Caco-2 (cell line): ENCODE results near the gene PKHD1. TPM values are rescaled to one million over a fixed set of nuclear protein-coding genes. Genes with fewer than 3 reads are reported as not detected.

Experiments used
- BruUV-seq: library from RNA; stranded (reverse); fragments of 400-500 nt; replicated peaks from 2 replicates; lab custom pipeline; 2021; lab: Mats Ljungman, UMichigan
- CTCF ChIA-PET: fragments of 300-600 bp; sonication (Branson Sonifier 250); formaldehyde crosslinking; loops from one replicate; lab custom pipeline; 2022; ENCODE audit warnings: antibody characterized with exemption; lab: Charles Lee
- POLR2A ChIA-PET: fragments of 300-600 bp; sonication (Branson Sonifier 250); formaldehyde crosslinking; loops from one replicate; lab custom pipeline; 2022; ENCODE audit warnings: antibody characterized with exemption; lab: Charles Lee
- DNase-seq, 2 experiments: peaks; one replicate each; pipeline versions ENCODE4 v3.0.0 to v3.0.0-alpha.2; 2020 to 2022
- H3K27me3 ChIP-seq: replicated peaks from 2 replicates; pipeline ENCODE4 v1.6.0; 2011; ENCODE audit warnings: low read length; ENCODE audit not compliant: control insufficient read depth, insufficient read depth
- H3K36me3 ChIP-seq: 2 replicates; pipeline ENCODE4 v1.5.1; 2011; ENCODE audit warnings: low read length; ENCODE audit not compliant: control insufficient read depth, insufficient read depth
- H3K4me1 ChIP-seq: fragments of 250-450 bp; sonication (Bioruptor Pico); 2 replicates; pipeline ENCODE4 v1.5.1; 2020; ENCODE audit warnings: mild to moderate bottlenecking
- H3K4me3 ChIP-seq: 2 replicates; pipeline ENCODE4 v1.5.1; 2011; ENCODE audit warnings: low read depth, mild to moderate bottlenecking, control low read depth, low read length
- H3K9me3 ChIP-seq: fragments of 250-450 bp; sonication (Bioruptor Pico); 2 replicates; pipeline ENCODE4 v1.5.1; 2020; ENCODE audit warnings: mild to moderate bottlenecking, moderate library complexity
- H3K27ac Mint-ChIP-seq: one replicate; pipeline ENCODE4 v1.8.0; 2022; ENCODE audit warnings: mixed read lengths; ENCODE audit not compliant: unreplicated experiment
- H3K27me3 Mint-ChIP-seq: one replicate; pipeline ENCODE4 v1.8.0; 2022; ENCODE audit warnings: mixed read lengths; ENCODE audit not compliant: insufficient read depth, unreplicated experiment
- H3K36me3 Mint-ChIP-seq: one replicate; pipeline ENCODE4 v1.8.0; 2022; ENCODE audit warnings: mild to moderate bottlenecking, mixed read lengths; ENCODE audit not compliant: insufficient read depth, unreplicated experiment
- H3K4me1 Mint-ChIP-seq: one replicate; pipeline ENCODE4 v1.8.0; 2022; ENCODE audit warnings: low read depth, mixed read lengths; ENCODE audit not compliant: unreplicated experiment
- H3K4me3 Mint-ChIP-seq: one replicate; pipeline ENCODE4 v1.8.0; 2022; ENCODE audit warnings: mild to moderate bottlenecking, moderate library complexity, mixed read lengths; ENCODE audit not compliant: unreplicated experiment
- H3K9me3 Mint-ChIP-seq: one replicate; pipeline ENCODE4 v1.8.0; 2022; ENCODE audit warnings: mixed read lengths; ENCODE audit not compliant: unreplicated experiment
- CTCF ChIP-seq, 2 experiments: fragments of 200-600 bp in 1 of 2; IDR thresholded peaks; 1 replicate in 1 of 2; 2 replicates in 1 of 2; pipeline versions ENCODE4 v1.5.1 to v1.8.0; 2011 to 2022; ENCODE audit warnings: antibody characterized with exemption in 1 of 2, control low read depth in 1 of 2, inconsistent platforms in 1 of 2, low read depth in 1 of 2, low read length in 1 of 2, mild to moderate bottlenecking in 1 of 2, moderate library complexity in 1 of 2; ENCODE audit not compliant: insufficient read depth in 1 of 2, severe bottlenecking in 1 of 2, unreplicated experiment in 1 of 2
- intact Hi-C: fragments of 100-400 bp; cut with micrococcal nuclease; formaldehyde crosslinking; loops from one replicate; pipeline ENCODE4 v1.10.0; 2022; ENCODE audit not compliant: unreplicated experiment
- total RNA-seq: library from RNA; stranded (reverse); gene quantifications from 2 replicates; pipeline ENCODE4 v1.2.3, GENCODE V29; 2022

Gene PKHD1
- total RNA-seq, 1 experiment from 2014 or later: 3.3 TPM

DNA sequence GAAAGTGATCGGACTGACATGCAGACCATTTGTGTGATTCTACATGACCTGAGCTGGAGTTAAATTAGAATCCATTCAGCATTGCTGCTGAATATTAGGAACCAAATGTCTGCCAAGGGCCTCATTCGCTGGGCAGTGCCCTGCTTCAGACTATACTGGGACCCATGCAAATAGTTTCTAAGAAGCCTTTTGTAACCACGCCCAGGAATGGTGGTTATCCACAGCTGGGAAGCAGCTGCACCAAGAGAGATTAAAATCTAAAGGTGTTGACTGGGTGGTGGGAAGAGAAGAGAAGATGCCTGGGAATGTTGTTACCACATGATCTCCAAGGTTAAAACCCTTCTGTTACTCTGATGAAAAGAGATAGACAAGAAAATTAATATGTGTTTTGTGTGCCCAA lies 156.8 kb downstream of the PKHD1 start:
- no TSS peak for BruUV-seq
- Histone ChIP-seq H3K4me1 (0 out of 2 replicates have a peak, but pooled peaks cover 6% of the 10 kb centered on the region), H3K36me3 (no peaks in the 10 kb centered on the region), H3K9me3 (no peaks in the 10 kb centered on the region), H3K27me3 (no peaks in the 10 kb centered on the region), H3K4me3 (no peak overlapping the region)
- ChIA-PET CTCF (no interaction called here), POLR2A (no interaction called here)
- no peak overlapping the region for H3K27ac Mint-ChIP-seq
- peaks cover 5% of the 10 kb centered on the region for H3K9me3 Mint-ChIP-seq
- H3K36me3 Mint-ChIP-seq: peaks cover 3% of the 10 kb centered on the region
- no peak overlapping the region for H3K4me3 Mint-ChIP-seq
- H3K27me3 Mint-ChIP-seq: no peaks in the 10 kb centered on the region
- H3K4me1 Mint-ChIP-seq: peaks cover 7% of the 10 kb centered on the region
- no peak for DNase-seq
- intact Hi-C loops: no loop called here
- no peak for TF ChIP-seq CTCF (IDR thresholded peaks at IDR 0.05; ENCODE audit: insufficient read depth in 1 of 2, low read depth in 1 of 2, low read length in 1 of 2, severe bottlenecking in 1 of 2, unreplicated experiment in 1 of 2)

DNA sequence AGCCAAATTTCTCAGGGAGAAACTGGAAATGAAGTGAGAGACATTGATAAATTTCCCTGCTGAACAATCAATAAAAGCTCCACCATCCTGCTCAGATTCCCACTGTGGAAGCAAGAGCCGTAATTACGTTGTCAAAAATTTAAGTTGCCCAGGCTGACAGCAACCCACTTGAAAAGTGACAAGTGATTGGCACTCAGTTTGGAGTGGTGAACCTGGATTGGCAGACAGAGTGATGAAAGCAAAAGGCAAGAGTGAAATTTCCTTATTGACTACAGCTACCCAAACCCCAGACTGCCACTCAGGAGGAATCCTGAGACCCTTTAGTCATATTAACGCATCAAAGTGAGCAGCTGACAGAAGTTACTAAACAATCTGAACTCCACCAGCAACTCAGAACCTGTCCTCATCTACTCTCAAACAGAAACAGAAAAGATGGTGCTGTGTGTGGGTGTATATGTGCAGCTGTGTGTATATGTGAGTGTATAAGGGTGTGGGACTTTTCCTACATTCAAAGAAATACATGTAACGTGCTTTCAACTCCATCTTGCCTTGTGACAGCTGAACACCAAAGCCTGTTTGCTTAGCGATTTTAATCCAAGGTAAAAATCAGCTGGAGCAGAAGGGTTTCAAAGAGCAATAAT lies 157.4 kb downstream of the PKHD1 start:
- BruUV-seq: no TSS peak
- H3K4me3 ChIP-seq: no peak overlapping the region
- intact Hi-C loops: no loop called here
- POLR2A ChIA-PET: no interaction called here
- Mint-ChIP-seq H3K27ac (no peak overlapping the region), H3K36me3 (peaks cover 6% of the 10 kb centered on the region), H3K9me3 (peaks cover 11% of the 10 kb centered on the region), H3K4me3 (no peak overlapping the region), H3K4me1 (peaks cover 7% of the 10 kb centered on the region), H3K27me3 (no peaks in the 10 kb centered on the region)
- H3K9me3 ChIP-seq: no peaks in the 10 kb centered on the region
- no peak for TF ChIP-seq CTCF (IDR thresholded peaks at IDR 0.05; ENCODE audit: insufficient read depth in 1 of 2, low read depth in 1 of 2, low read length in 1 of 2, severe bottlenecking in 1 of 2, unreplicated experiment in 1 of 2)
- H3K36me3 ChIP-seq: no peaks in the 10 kb centered on the region
- CTCF ChIA-PET: no interaction called here
- no peak for DNase-seq
- H3K27me3 ChIP-seq: no peaks in the 10 kb centered on the region
- H3K4me1 ChIP-seq: 0 out of 2 replicates have a peak, but pooled peaks cover 6% of the 10 kb centered on the region

- Mint-ChIP-seq H3K4me1 (peaks cover 7% of the 10 kb centered on the region), H3K4me3 (no peak overlapping the region), H3K27ac (no peak overlapping the region), H3K36me3 (peaks cover 6% of the 10 kb centered on the region), H3K27me3 (no peaks in the 10 kb centered on the region), H3K9me3 (peaks cover 21% of the 10 kb centered on the region)
- no peaks in the 10 kb centered on the region for H3K27me3 ChIP-seq
- H3K36me3 ChIP-seq: no peaks in the 10 kb centered on the region
- no peak overlapping the region for H3K4me3 ChIP-seq
- TF ChIP-seq CTCF (IDR thresholded peaks at IDR 0.05; ENCODE audit: insufficient read depth in 1 of 2, low read depth in 1 of 2, low read length in 1 of 2, severe bottlenecking in 1 of 2, unreplicated experiment in 1 of 2): no peak
- ChIA-PET CTCF (no interaction called here), POLR2A (no interaction called here)
- intact Hi-C loops: no loop called here
- no peak for DNase-seq
- no TSS peak for BruUV-seq
- no peaks in the 10 kb centered on the region for H3K9me3 ChIP-seq
- H3K4me1 ChIP-seq: 0 out of 2 replicates have a peak, but pooled peaks cover 6% of the 10 kb centered on the region
Measured at GRCh38 chr6:51928320-51928719, 159.1 kb downstream of the PKHD1 start.
